Measurements from ENCODE around the gene GGTLC1.

The GGTLC1 gene

GRCh38 chr20:23962272-23962671 is 26.3 kb downstream of the GGTLC1 start:
- H2AFZ ChIP-seq (ENCODE audit: low read depth, low read length) = no peak overlapping the region
- ATAC-seq (ENCODE audit: insufficient read depth, low read depth) (no peak), DNase-seq (no peak)
- TF ChIP-seq EZH2 (IDR thresholded peaks at IDR 0.05; ENCODE audit: borderline replicate concordance, low read depth, low read length, severe bottlenecking) = no peak
- TF ChIP-seq CTCF (IDR thresholded peaks at IDR 0.05; ENCODE audit: borderline replicate concordance, extremely low read depth, low read length, poor library complexity, severe bottlenecking) = no peak
- no peaks in the 10 kb centered on the region for H3K36me3 ChIP-seq (ENCODE audit: insufficient read depth, low read length)
- H3K4me3 ChIP-seq (ENCODE audit: low read depth in 1 of 2, low read length in 2 of 2) = no peak overlapping the region
- no peaks in the 10 kb centered on the region for H4K20me1 ChIP-seq (ENCODE audit: insufficient read depth, low read length)
- no peaks in the 10 kb centered on the region for H3K27me3 ChIP-seq (ENCODE audit: insufficient read depth, low read length, poor library complexity)
- H3K9me3 ChIP-seq (ENCODE audit: insufficient read depth, low read length, severe bottlenecking) = peaks cover 37% of the 10 kb centered on the region
- H3K4me2 ChIP-seq (ENCODE audit: insufficient read depth, low read length) = no peak overlapping the region
- no peak overlapping the region for H3K27ac ChIP-seq (ENCODE audit: low read length)
- no peaks in the 10 kb centered on the region for H3K4me1 ChIP-seq (ENCODE audit: insufficient read depth, low read length)
- no peaks in the 10 kb centered on the region for H3K79me2 ChIP-seq (ENCODE audit: insufficient read depth, low read length)
- no peak overlapping the region for H3K9ac ChIP-seq (ENCODE audit: low read depth, low read length)

GRCh38 chr20:23959054-23959453 is 29.5 kb downstream of the GGTLC1 start:
- H3K36me3 ChIP-seq (ENCODE audit: insufficient read depth, low read length) = no peaks in the 10 kb centered on the region
- H3K79me2 ChIP-seq (ENCODE audit: insufficient read depth, low read length) = no peaks in the 10 kb centered on the region
- no peak for ATAC-seq (ENCODE audit: insufficient read depth, low read depth)
- H4K20me1 ChIP-seq (ENCODE audit: insufficient read depth, low read length) = no peaks in the 10 kb centered on the region
- TF ChIP-seq EZH2 (IDR thresholded peaks at IDR 0.05; ENCODE audit: borderline replicate concordance, low read depth, low read length, severe bottlenecking) (no peak), CTCF (IDR thresholded peaks at IDR 0.05; ENCODE audit: borderline replicate concordance, extremely low read depth, low read length, poor library complexity, severe bottlenecking) (no peak)
- H3K9me3 ChIP-seq (ENCODE audit: insufficient read depth, low read length, severe bottlenecking) = peaks cover 19% of the 10 kb centered on the region
- no peak overlapping the region for H3K4me2 ChIP-seq (ENCODE audit: insufficient read depth, low read length)
- H2AFZ ChIP-seq (ENCODE audit: low read depth, low read length) = no peak overlapping the region
- no peak overlapping the region for H3K27ac ChIP-seq (ENCODE audit: low read length)
- no peak overlapping the region for H3K9ac ChIP-seq (ENCODE audit: low read depth, low read length)
- H3K27me3 ChIP-seq (ENCODE audit: insufficient read depth, low read length, poor library complexity) = no peaks in the 10 kb centered on the region
- no peak for DNase-seq
- H3K4me3 ChIP-seq (ENCODE audit: low read depth in 1 of 2, low read length in 2 of 2) = no peak overlapping the region
- no peaks in the 10 kb centered on the region for H3K4me1 ChIP-seq (ENCODE audit: insufficient read depth, low read length)

GRCh38 chr20:23955896-23956295 is 32.7 kb downstream of the GGTLC1 start:
- ATAC-seq (ENCODE audit: insufficient read depth, low read depth) (no peak), DNase-seq (no peak)
- Histone ChIP-seq H3K4me2 (ENCODE audit: insufficient read depth, low read length) (no peak overlapping the region), H3K9ac (ENCODE audit: low read depth, low read length) (no peak overlapping the region), H3K4me3 (ENCODE audit: low read depth in 1 of 2, low read length in 2 of 2) (no peak overlapping the region), H3K9me3 (ENCODE audit: insufficient read depth, low read length, severe bottlenecking) (no peaks in the 10 kb centered on the region), H3K79me2 (ENCODE audit: insufficient read depth, low read length) (no peaks in the 10 kb centered on the region), H3K36me3 (ENCODE audit: insufficient read depth, low read length) (no peaks in the 10 kb centered on the region), H4K20me1 (ENCODE audit: insufficient read depth, low read length) (no peaks in the 10 kb centered on the region), H2AFZ (ENCODE audit: low read depth, low read length) (no peak overlapping the region), H3K4me1 (ENCODE audit: insufficient read depth, low read length) (no peaks in the 10 kb centered on the region), H3K27me3 (ENCODE audit: insufficient read depth, low read length, poor library complexity) (no peaks in the 10 kb centered on the region), H3K27ac (ENCODE audit: low read length) (no peak overlapping the region)
- TF ChIP-seq EZH2 (IDR thresholded peaks at IDR 0.05; ENCODE audit: borderline replicate concordance, low read depth, low read length, severe bottlenecking) = no peak
- TF ChIP-seq CTCF (IDR thresholded peaks at IDR 0.05; ENCODE audit: borderline replicate concordance, extremely low read depth, low read length, poor library complexity, severe bottlenecking) = no peak
